NCI-H446 (cell line): ENCODE data around the gene TMEM82.

ENCODE experiments used
- DNase-seq, 2 experiments: peaks; one replicate each; lab custom pipeline; 2025; lab: John Stamatoyannopoulos, UW

TMEM82 gene

GRCh38 chr1:15757016-15757543 is 14.8 kb downstream of the TMEM82 start:
- no peak for DNase-seq

DNA sequence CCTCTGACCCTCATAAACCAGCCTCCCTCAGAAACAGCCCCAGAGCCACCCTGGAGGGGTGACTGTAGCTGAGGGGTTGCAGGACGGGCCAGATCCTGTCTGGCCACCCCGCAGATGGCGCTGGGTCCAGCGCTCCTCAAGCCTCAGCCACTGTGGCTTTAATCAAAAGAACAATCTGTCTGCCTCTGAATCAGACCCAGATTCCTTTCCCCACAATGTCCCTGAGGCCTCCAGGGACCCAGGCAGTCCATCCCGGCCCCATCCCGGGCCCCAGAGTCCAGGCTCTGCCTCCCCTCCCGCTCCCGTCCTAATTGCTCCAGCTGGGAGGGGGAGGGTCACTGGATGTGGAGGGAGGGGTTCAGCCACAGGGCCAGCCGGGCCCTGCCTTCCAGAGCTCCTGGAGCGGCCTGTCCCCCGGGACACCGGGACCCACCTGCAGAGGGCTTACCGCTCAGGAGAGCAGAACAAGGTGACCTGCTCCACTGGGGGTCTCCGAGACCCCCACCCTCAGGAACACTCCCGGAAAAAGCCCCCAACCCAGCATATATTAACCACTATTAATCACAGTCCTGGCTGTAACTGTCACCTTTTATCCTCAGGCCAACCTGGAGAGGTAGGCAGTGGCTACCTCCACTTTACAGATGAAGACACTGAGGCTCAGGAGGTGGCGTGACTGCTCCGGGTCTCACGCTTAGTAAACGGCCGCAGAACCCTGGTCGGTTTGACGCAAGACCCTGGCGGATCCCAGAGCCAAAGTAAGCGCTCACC is 15.5 kb downstream of the TMEM82 start:
- no peak for DNase-seq

DNA sequence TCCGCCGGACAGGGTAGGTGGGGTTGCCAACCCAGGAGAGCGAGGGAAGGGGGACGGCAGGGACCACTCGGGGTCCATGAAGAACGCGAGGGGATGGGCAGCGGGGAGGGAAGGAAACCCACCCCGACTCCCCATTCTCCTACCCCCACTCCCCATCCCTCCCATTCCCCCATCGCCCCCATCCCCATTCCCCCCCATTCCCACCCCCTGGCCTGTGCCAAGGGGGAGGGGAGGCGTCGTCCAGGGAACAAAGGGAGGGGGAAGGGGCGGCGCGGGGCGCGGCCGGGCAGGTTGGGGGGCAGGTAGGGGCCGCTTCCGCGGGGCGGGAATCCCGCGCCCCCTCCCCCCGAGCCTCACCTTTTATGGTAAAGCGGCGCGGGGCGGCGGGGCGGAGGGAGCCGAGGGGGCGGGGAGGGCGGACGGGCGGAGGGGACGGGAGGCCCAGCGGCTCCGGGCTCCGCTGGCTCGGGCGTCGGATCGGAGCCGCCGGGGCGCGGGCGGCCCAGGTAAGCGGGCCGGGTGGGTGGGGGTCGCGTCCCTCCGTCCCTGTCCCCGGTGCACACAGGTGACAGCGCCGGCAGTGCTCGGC is 16.1 kb downstream of the TMEM82 start, which contains the start of gene FBLIM1:
Gene FBLIM1 (plus strand): TSS at position 453 of the 589 bp plus-strand sequence. CDS start 6,189 bp downstream, outside the sequence.
- no peak for DNase-seq

DNA sequence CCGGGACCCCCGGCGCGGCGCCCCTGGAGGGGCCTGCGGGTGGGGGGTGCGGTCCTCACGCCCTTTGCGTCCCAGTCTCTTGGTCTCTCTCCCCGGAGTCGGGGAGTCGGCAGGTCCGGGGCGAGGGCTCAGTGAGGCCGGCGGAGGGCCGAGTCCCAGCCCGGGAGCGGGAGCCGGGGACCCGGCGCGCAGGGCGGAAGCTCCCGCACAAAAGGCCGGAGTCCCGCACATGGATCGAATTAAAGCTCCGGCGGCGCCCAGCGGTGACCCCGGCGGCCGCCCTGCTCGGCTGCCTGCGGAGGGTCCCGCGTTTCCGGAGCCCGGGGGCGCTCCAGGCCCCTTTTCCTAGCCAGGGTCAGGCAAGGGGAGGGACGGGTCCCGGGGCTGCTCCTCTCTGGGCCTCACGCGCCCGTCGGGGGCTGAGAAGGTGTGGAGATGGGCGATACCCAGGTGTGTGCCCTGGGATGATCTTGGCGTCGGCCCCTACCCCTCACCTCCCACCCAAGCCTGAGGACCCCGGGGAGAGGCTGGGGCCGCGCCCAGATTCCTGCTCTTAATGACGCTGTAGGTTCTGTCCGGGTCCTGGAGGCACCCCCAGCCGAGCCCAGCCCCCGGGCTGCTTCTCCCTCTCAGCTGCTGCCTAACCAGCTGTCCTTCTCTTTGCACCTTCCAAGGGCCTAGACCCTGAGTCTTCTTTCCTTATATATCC is 16.8 kb downstream of the TMEM82 start:
- no peak for DNase-seq

GRCh38 chr1:15760520-15761211 is 18.4 kb downstream of the TMEM82 start:
- no peak for DNase-seq

- DNase-seq, result no peak
Measured at GRCh38 chr1:15761366-15762128, 19.2 kb downstream of the TMEM82 start.

- no peak for DNase-seq
Measured at GRCh38 chr1:15762546-15762945, 20.2 kb downstream of the TMEM82 start.

DNA sequence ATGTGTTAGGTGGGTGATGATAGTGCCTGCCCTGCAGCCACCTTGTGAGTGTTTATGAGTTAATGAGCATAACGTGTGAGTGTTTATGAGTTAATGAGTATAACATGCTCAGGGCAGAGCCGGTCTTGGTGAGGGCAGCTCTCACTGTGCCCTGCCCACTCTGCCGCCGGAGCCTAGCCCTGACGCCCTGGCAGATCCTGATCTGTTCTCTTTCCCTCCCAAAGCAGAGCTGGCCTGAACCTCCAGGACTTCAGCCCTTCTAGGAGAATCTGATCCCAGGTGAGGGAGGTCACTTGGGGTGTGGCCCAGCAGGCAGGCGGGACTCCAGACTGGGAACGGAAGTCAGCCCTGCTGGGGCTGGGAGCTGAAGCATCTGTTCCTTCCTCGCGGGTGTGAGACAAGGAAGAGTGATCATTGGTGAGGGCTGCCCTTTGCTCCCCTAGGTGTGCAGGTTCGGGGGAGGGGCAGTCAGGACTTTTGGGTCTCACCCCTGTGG is 22.0 kb downstream of the TMEM82 start:
- no peak for DNase-seq

DNA sequence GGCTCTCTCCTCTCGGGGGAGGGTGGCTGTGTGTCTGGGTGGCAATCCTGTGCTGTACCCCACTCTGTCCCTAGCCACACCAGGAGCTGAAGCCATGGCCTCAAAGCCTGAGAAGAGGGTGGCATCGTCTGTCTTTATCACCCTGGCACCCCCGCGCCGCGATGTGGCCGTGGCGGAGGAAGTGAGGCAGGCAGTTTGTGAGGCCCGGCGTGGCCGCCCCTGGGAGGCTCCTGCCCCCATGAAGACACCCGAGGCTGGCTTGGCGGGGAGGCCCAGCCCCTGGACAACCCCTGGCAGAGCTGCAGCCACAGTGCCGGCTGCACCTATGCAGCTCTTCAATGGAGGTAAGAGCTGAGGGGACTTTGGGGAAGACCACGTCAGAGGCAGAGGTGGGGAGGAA is 22.6 kb downstream of the TMEM82 start:
- DNase-seq, result no peak

DNA sequence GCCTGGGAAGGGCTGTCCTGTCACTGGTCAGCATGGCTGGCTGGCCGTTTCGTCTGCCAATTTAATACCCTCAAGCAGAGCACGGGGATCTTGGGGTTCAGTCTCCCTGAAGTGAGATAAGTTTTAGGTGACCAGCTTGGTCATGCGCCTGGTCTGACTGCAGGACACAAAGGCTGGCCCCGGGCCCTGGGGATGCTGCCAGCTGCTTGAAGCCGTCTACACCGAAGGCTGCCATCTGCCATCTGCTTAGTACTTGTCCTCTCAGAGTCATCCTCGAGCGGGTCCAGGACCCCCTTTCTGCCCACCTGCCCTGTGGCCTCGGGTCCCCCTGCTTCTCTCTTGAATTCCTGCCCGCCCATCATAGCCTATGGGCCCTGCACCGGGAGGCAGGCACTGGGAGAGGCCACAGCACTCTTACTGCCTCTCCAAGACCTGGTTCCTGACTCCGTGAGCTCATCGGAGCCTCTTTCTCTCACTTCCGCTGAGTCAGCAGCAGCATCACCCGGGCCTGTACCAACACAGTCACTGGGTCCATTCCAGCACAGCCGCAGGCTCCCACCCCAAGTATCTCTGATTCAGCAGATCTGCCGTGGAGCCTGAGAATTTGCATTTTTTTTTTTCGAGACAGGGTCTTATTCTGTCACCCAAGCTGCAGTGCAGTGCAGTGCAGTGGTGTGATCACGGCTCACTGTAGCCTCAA is 23.3 kb downstream of the TMEM82 start:
- peak in 1 of 2 experiments; percentile 48 for DNase-seq

GRCh38 chr1:15767941-15768340 is 25.6 kb downstream of the TMEM82 start:
- no peak for DNase-seq

- no peak for DNase-seq
Measured at GRCh38 chr1:15768388-15768787, 26.1 kb downstream of the TMEM82 start.

GRCh38 chr1:15770313-15770962 is 28.1 kb downstream of the TMEM82 start:
- DNase-seq, result no peak

- no peak for DNase-seq
Measured at GRCh38 chr1:15771836-15772515, 29.7 kb downstream of the TMEM82 start.

DNA sequence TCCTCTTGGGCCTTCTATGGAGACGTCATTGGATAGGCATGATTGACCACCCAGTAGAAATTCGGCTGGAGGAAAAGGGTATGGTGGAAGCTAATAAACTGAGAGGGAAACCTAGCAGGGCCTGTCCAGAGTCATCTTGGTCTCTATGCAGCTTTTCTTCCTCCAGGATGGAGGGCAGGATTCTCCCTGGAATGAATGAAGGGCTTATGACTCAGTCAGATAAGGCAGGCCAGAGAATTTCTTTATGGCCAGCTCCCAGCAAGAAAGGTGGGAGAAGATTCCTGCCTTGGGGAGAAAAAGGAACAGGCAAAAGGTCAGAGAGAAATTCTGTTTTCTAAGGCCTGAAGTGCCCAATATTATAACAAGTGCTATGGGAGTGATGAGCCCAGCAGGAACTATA is 33.4 kb downstream of the TMEM82 start:
- no peak for DNase-seq

GRCh38 chr1:15777909-15778707 is 35.8 kb downstream of the TMEM82 start:
- DNase-seq, result no peak

- DNase-seq, result no peak
Measured at GRCh38 chr1:15785683-15786082, 43.4 kb downstream of the TMEM82 start.

- no peak for DNase-seq
Measured at GRCh38 chr1:15786581-15786980, 44.3 kb downstream of the TMEM82 start.
